A673 (cell line): ENCODE measurements around the gene MAB21L4.

Experiments used
- CTCF ChIP-seq: fragments of 300-800, 200-600 bp; sonication (generic); conservative IDR thresholded peaks from 2 replicates; pipeline ENCODE4 v1.5.1; 2017; ENCODE audit warnings: low read depth, mild to moderate bottlenecking, antibody characterized with exemption, low read length, moderate library complexity, mixed read lengths
- EZH2 ChIP-seq: fragments of 200-600 bp; sonication (generic); IDR thresholded peaks from 2 replicates; pipeline ENCODE4 v1.6.1; 2017; ENCODE audit warnings: borderline replicate concordance, low read depth, mild to moderate bottlenecking, mixed read lengths, antibody characterized with exemption, low read length; ENCODE audit not compliant: poor library complexity, severe bottlenecking

GRCh38 chr2:240901986-240902614 is 6.1 kb upstream of the MAB21L4 start:
- TF ChIP-seq CTCF (no peak), EZH2 (no peak)
